Measurements from ENCODE around the gene PRKCE. TPM values are rescaled to one million over a fixed set of nuclear protein-coding genes. Genes with fewer than 3 reads are reported as not detected.
A peak's percentile ranks its signal among the peaks of the same experiment; 100 is the strongest.

The PRKCE gene
- total RNA-seq = 23.6 and 31.8 TPM in 2 replicates

GRCh38 chr2:45651415-45652089, at the start of gene PRKCE:
TSS of gene PRKCE (plus strand) at chr2:45651675.
- peak; percentile 33 to 75 for DNase-seq (ENCODE audit: low read depth in 2 of 2)

- DNase-seq (ENCODE audit: low read depth in 2 of 2) = no peak
Measured at GRCh38 chr2:45602624-45603023, 48.9 kb upstream of the PRKCE start.

- DNase-seq (ENCODE audit: low read depth in 2 of 2) = no peak
Measured at GRCh38 chr2:45605116-45605515, 46.4 kb upstream of the PRKCE start.

GRCh38 chr2:45606796-45607195, 44.7 kb upstream of the PRKCE start:
- peak; percentile 51 to 83 for DNase-seq (ENCODE audit: low read depth in 2 of 2)

- DNase-seq (ENCODE audit: low read depth in 2 of 2) = peak; percentile 11 to 31
Measured at GRCh38 chr2:45607701-45608100, 43.8 kb upstream of the PRKCE start.

- peak; percentile 63 to 75 for DNase-seq (ENCODE audit: low read depth in 2 of 2)
Measured at GRCh38 chr2:45610281-45611019, 41.0 kb upstream of the PRKCE start.

GRCh38 chr2:45611020-45611859, 40.2 kb upstream of the PRKCE start, which contains the start of gene SRBD1:
TSS of gene SRBD1 (minus strand) at chr2:45611267. CDS start at chr2:45605441, 5,826 bp downstream.
- DNase-seq (ENCODE audit: low read depth in 2 of 2) = peak; percentile 79 to 95

GRCh38 chr2:45612285-45612684, 39.2 kb upstream of the PRKCE start:
- DNase-seq (ENCODE audit: low read depth in 2 of 2) = peak in 1 of 2 donors; percentile 14

GRCh38 chr2:45612731-45613130, 38.7 kb upstream of the PRKCE start:
- no peak for DNase-seq (ENCODE audit: low read depth in 2 of 2)

GRCh38 chr2:45614330-45614729, 37.1 kb upstream of the PRKCE start:
- DNase-seq (ENCODE audit: low read depth in 2 of 2) = peak in 1 of 2 donors; percentile 23

GRCh38 chr2:45614871-45615415, 36.5 kb upstream of the PRKCE start:
- DNase-seq (ENCODE audit: low read depth in 2 of 2) = no peak

- DNase-seq (ENCODE audit: low read depth in 2 of 2) = peak in 1 of 2 donors; percentile 81
Measured at GRCh38 chr2:45616658-45617411, 34.6 kb upstream of the PRKCE start.

- DNase-seq (ENCODE audit: low read depth in 2 of 2) = no peak
Measured at GRCh38 chr2:45617496-45617895, 34.0 kb upstream of the PRKCE start.

- DNase-seq (ENCODE audit: low read depth in 2 of 2) = no peak
Measured at GRCh38 chr2:45622336-45623075, 29.0 kb upstream of the PRKCE start.

- no peak for DNase-seq (ENCODE audit: low read depth in 2 of 2)
Measured at GRCh38 chr2:45623098-45623497, 28.4 kb upstream of the PRKCE start.

GRCh38 chr2:45625824-45626223, 25.7 kb upstream of the PRKCE start:
- DNase-seq (ENCODE audit: low read depth in 2 of 2) = no peak

GRCh38 chr2:45626387-45627221, 24.9 kb upstream of the PRKCE start:
- DNase-seq (ENCODE audit: low read depth in 2 of 2) = no peak

GRCh38 chr2:45627911-45628310, 23.6 kb upstream of the PRKCE start:
- peak in 1 of 2 donors; percentile 5 for DNase-seq (ENCODE audit: low read depth in 2 of 2)

GRCh38 chr2:45629971-45630370, 21.5 kb upstream of the PRKCE start:
- no peak for DNase-seq (ENCODE audit: low read depth in 2 of 2)
